HG03469 (cell line): ENCODE results near the gene MPV17L2.
A peak's percentile ranks its signal among the peaks of the same experiment; 100 is the strongest.

Experiments
- ATAC-seq: cut with Tn5 transposase; IDR thresholded peaks from one replicate; pipeline ENCODE4 v1.9.1; 2021; ENCODE audit warnings: mild to moderate bottlenecking, moderate library complexity, moderate number of reproducible peaks; ENCODE audit not compliant: unreplicated experiment

Gene MPV17L2

GRCh38 chr19:18211683-18212082, 18.7 kb downstream of the MPV17L2 start:
- ATAC-seq: no peak

- no peak for ATAC-seq
Observed at GRCh38 chr19:18214779-18215433, 21.9 kb downstream of the MPV17L2 start.

GRCh38 chr19:18216789-18217188, 23.8 kb downstream of the MPV17L2 start:
- no peak for ATAC-seq

DNA sequence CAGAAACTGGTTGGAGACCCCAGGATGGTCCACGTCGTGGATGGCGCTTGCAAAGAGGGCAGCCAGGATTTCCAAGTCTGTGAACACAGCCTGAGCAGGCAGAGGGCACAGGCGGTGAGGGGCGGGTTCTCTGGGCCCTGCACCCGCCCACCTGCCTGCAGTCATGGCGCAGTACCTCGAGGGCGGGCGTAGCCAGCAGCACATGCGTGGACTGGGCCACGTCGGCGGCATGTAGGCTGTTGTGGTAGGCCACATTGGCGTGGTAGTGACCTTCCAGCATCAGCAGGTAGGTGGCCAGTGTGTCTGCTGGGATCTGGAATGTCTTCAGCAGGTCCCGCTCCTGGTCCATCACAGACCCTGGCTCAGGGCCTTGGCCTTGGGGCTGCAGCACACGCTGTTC, 25.1 kb downstream of the MPV17L2 start:
- no peak for ATAC-seq

- ATAC-seq: no peak
Observed at GRCh38 chr19:18218600-18218999, 25.6 kb downstream of the MPV17L2 start.

GRCh38 chr19:18219911-18220631, 27.1 kb downstream of the MPV17L2 start:
- ATAC-seq: no peak

DNA sequence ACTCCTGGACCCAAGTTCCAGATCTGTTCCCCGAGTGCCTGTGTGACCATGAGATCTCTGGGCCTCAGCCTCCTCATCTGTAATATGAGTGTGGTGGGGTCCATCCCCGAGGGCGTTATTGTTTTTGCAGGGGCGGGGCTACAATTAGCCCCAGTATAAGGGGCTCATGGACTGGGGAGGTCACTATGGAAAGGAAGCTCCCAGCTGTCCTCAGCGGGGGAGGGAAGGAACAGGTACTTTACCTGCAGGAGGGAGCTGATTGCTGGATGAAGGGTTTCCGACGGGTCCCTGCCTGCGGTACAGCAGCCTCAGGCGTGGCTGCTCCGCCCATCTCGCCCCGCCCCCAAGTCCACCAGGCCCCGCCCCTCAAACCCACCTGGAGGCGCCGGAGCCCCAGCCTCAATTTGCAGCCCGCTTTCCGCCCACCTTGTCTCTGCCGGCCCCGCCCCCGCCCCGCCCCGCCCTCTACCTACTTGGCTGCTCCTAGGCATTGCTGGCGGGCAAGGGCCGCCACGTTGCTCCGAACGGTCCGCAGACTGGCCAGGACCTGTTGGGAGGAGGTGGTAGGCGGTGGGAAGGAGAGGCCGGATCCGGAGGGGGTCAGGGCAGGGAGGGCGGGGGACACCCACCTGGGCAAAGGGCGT, 27.7 kb downstream of the MPV17L2 start:
- ATAC-seq: no peak

DNA sequence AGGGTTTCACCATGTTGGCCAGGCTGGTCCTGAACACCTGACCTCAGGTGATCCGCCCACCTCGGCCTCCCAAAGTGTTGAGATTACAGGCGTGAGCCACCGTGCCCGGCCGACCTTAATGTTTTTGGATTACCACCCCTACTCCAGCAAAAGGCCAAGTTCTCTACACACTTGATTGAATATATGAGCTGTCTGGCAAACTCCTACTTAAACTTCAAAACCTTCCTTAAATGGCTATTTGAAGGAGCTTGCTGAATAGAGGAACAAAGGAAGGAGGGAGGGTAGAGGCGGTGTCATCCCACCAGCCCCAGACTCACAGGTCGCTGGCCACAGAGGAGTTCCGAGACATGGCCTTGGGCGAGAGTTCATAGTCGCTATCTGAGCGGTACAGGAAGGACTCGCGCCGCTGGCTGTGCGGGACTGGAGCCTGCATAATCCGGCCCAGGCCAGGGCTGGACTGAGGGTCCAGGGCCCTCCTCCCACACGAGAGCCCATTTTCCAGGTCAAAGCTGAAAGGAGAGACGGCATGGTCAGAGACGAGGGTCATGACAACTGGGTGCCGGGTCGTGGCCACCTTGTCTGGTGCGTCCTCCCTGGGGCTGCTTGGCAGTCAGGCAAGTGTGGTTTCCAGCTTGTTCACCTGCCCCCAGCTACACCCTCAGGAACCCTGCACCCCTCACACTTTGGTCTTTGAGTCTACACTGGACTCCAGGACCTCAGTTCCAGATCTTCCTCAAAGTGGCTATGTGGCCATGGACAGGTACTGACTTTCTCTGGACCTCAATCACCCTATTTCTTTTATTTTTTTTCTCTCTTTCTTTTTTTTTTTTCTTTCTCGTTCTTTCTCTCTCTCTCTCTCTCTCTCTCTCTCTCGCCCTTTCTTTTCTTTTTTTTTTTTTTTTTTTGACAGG, 29.1 kb downstream of the MPV17L2 start:
- ATAC-seq: no peak

- ATAC-seq: no peak
Observed at GRCh38 chr19:18223860-18224524, 31.0 kb downstream of the MPV17L2 start.

DNA sequence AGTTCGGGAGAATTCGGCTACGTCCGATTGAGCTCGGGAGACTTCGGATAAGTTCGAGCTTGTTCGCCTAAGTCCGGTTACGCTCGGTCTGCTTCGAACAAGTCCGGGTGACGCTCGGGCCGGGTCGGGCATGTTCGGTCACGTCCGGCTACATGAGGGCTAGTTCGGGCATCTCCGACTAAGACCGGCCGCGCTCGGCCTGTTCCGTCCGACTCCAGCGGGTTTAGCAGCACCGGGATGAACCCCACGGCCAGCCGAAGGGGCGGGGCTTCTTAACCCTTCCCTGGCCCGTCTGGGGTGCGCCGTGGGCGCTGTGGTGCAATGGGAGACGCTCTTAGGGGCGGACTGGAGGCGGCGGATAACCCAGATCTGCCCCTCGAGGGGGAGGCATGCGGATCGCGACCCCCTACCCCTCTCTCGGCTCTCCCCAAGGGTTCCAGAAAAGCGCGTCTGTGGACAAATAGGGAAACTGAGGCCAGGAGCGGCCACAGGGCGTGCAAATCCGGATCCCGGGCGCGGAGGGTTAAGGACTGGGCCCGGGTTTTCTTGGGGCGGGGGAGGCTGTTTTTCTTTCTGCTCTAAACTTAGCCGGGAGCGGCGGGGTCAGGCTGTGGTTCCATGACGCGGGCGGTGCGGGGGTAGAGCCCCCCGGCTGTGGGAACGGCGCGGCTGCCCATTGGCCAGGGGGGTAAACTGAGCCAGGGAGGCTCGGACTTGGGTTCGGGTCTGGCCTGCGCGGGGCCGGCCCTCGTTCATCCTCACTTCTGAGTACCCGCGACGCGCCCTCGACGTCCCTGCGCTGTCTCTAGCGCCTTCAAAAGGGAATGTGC, 31.7 kb downstream of the MPV17L2 start:
- peak; percentile 59 for ATAC-seq

- no peak for ATAC-seq
Observed at GRCh38 chr19:18225355-18225701, 32.3 kb downstream of the MPV17L2 start.

- ATAC-seq: no peak
Observed at GRCh38 chr19:18225702-18226468, 32.9 kb downstream of the MPV17L2 start, which contains the start of gene PDE4C. PDE4C (minus strand) TSS chr19:18226438; CDS start chr19:18226415, 23 bp downstream.

DNA sequence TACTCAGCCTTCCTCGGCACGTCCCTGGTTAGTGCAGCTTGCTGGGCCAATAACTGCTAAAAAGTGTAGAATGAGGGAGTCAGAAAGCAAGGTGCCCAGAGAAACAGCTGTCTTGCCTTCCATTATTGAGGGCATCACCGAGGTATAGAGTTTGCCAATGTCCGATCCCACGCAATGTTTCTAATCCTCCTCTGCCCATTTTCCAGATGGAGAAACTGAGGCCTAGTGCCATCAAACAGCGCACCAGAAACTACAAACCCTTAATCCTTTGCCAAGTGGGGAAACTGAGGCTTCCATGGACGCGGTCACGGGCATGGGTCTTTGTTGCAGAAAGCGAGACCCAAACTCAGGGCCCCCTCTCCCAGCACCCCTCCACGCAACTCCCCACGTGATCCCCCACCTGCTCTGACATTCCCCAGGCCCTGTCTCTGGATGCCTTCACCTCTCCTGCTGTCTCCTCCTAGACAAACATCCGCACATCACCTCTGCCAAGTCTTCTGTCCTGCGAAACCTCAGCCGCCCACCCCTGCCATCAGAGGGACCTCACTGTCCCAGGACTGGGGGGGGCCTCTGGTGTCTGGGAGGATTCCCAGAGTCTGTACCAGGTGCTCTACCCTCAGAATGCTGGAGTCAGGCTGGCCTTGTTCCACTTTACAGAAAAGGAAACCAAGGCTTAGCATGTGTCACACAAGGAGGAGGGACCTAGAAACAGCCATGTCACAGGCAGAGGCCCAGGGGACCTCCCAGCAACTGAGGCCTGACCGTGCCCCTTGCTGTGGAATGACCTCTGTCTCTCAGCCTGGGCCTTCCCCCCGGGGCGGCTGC, 34.1 kb downstream of the MPV17L2 start:
- ATAC-seq: no peak

- ATAC-seq: no peak
Observed at GRCh38 chr19:18227781-18228271, 34.8 kb downstream of the MPV17L2 start.

GRCh38 chr19:18229474-18229873, 36.5 kb downstream of the MPV17L2 start:
- ATAC-seq: no peak

GRCh38 chr19:18229915-18230314, 36.9 kb downstream of the MPV17L2 start:
- ATAC-seq: no peak

DNA sequence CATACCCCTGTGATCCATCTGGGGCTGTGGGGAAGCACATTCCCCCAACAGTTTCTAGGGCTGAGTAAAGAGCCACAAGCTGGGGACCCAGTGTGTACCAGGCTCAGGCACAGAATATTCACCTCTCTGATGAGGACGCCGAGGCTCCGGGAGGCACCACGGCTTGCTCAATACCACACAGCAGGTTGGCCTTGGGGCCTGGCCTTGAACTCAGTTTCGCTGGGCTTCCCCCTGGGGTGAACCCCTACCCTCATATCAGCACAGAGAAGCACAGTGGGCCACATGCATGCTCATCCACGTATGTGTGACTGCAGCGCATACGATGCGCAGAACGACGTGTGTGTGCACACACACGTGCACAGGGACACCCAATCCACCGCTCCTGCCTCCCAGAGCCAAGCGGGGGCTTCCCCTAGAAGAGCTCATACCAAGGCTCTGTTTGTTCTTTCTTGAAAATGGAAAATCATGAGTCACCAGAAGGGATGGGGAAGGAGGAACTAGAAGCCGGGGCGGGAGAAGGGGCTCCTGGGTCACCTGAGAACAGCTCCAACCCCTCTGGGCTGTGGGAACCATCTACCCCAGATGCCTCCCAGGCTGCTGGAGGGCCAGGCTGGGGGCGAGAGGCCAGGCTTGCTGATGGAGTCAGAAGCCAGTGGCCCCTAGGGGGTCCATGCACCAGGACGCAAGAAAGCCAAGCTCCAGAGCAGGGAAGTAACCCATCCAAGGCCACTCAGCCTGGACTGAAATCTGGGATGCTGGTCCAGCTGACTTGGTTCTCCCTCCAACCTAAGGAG, 38.1 kb downstream of the MPV17L2 start:
- no peak for ATAC-seq
